HCT116 (cell line): ENCODE data around the gene PNKP. TPM values are rescaled to one million over a fixed set of nuclear protein-coding genes. Genes with fewer than 3 reads are reported as not detected.

ENCODE experiments used
- ATAC-seq: fragments of 200-7000 bp; cut with Tn5 transposase; 2 replicates; pipeline ENCODE4 v1.9.1; 2020; ENCODE audit warnings: mild to moderate bottlenecking, moderate library complexity
- BruUV-seq: library from RNA; stranded (reverse); fragments of 400-500 nt; replicated peaks from 2 replicates; lab custom pipeline; 2021; lab: Mats Ljungman, UMichigan
- CTCF ChIA-PET: fragments of 300-600 bp; sonication (Branson Sonifier 250); formaldehyde crosslinking; loops from one replicate; lab custom pipeline; 2021; ENCODE audit warnings: antibody characterized with exemption; lab: Charles Lee
- POLR2A ChIA-PET: fragments of 300-600, 350-600 bp; sonication (Branson Sonifier 250); formaldehyde crosslinking; loops from one replicate; lab custom pipeline; 2021; ENCODE audit warnings: antibody characterized with exemption; lab: Charles Lee
- RAD21 ChIA-PET, 2 experiments: fragments of 300-600 bp; sonication (Branson Sonifier 250); formaldehyde crosslinking; loops; one replicate each; lab custom pipeline; 2023; ENCODE audit warnings: low total read pairs in 2 of 2; ENCODE audit not compliant: uncharacterized antibody in 2 of 2, unreplicated experiment in 2 of 2, low non-redundant PET in 1 of 2; lab: Charles Lee
- DNase-seq: peaks from one replicate; pipeline ENCODE4 v3.0.0-alpha.2; 2010; ENCODE audit warnings: low read depth, low spot score
- H2AFZ ChIP-seq: fragments of 200-600 bp; shearing (Covaris generic), sonication (generic); 2 replicates; pipeline ENCODE4 v1.6.1; 2017; ENCODE audit warnings: low read depth, mixed run types, mixed read lengths, antibody characterized with exemption, low read length; ENCODE audit not compliant: poor library complexity, severe bottlenecking
- H3K27ac ChIP-seq: 2 replicates; pipeline ENCODE4 v1.5.1; 2012; ENCODE audit warnings: low read depth, low read length
- H3K27me3 ChIP-seq: fragments of 200-600 bp; sonication (generic); 2 replicates; pipeline ENCODE4 v1.6.1; 2016; ENCODE audit warnings: mixed run types, low read length, mixed read lengths; ENCODE audit not compliant: insufficient read depth
- H3K36me3 ChIP-seq, 2 experiments: fragments of 200-500 bp in 1 of 2; fragments of 200-600 bp in 1 of 2; sonication (Bioruptor generic) in 1 of 2; sonication (generic) in 1 of 2; 2 replicates each; pipeline versions ENCODE4 v1.5.1 to v1.6.1; 2014 to 2016; ENCODE audit warnings: low read length in 2 of 2, inconsistent platforms in 1 of 2, mixed read lengths in 1 of 2, mixed run types in 1 of 2; ENCODE audit not compliant: insufficient read depth in 2 of 2, control insufficient read depth in 1 of 2
- H3K4me1 ChIP-seq, 2 experiments: fragments of 200-600 bp in 1 of 2; sonication (generic) in 1 of 2; 2 replicates each; pipeline versions ENCODE4 v1.5.1 to v1.6.1; 2012 to 2017; ENCODE audit warnings: low read length in 2 of 2, inconsistent platforms in 1 of 2, mild to moderate bottlenecking in 1 of 2, mixed read lengths in 1 of 2, mixed run types in 1 of 2, moderate library complexity in 1 of 2; ENCODE audit not compliant: insufficient read depth in 2 of 2, control insufficient read depth in 1 of 2
- H3K4me2 ChIP-seq: fragments of 200-600 bp; sonication (generic); 2 replicates; pipeline ENCODE4 v1.6.1; 2017; ENCODE audit warnings: mixed run types, low read length, mixed read lengths
- H3K4me3 ChIP-seq, 2 experiments: fragments of 200-600 bp in 1 of 2; sonication (generic) in 1 of 2; replicated peaks in 1 of 2; 2 replicates each; pipeline ENCODE4 v1.5.1; 2011 to 2016; ENCODE audit warnings: low read length in 2 of 2, control low read depth in 1 of 2, low read depth in 1 of 2, mild to moderate bottlenecking in 1 of 2, mixed read lengths in 1 of 2, mixed run types in 1 of 2
- H3K79me2 ChIP-seq: fragments of 200-600 bp; sonication (generic); 2 replicates; pipeline ENCODE4 v1.6.1; 2017; ENCODE audit warnings: mild to moderate bottlenecking, mixed run types, low read length, moderate library complexity, mixed read lengths; ENCODE audit not compliant: insufficient read depth
- H3K9ac ChIP-seq: fragments of 200-600 bp; sonication (generic); 2 replicates; pipeline ENCODE4 v1.6.1; 2016; ENCODE audit warnings: low read length, mixed read lengths
- H3K9me2 ChIP-seq: fragments of 200-600 bp; sonication (generic), shearing (Covaris generic); 2 replicates; pipeline ENCODE4 v1.6.1; 2017; ENCODE audit warnings: mixed run types, mild to moderate bottlenecking, moderate library complexity; ENCODE audit not compliant: insufficient read depth
- H3K9me3 ChIP-seq, 2 experiments: fragments of 200-500 bp in 1 of 2; fragments of 200-600 bp in 1 of 2; sonication (Bioruptor generic) in 1 of 2; sonication (generic) in 1 of 2; 2 replicates each; pipeline ENCODE4 v1.6.1; 2014 to 2017; ENCODE audit warnings: low read length in 2 of 2, mixed read lengths in 2 of 2, inconsistent platforms in 1 of 2, low read depth in 1 of 2, mild to moderate bottlenecking in 1 of 2, mixed run types in 1 of 2, moderate library complexity in 1 of 2; ENCODE audit not compliant: control insufficient read depth in 1 of 2, insufficient read depth in 1 of 2
- H4K20me1 ChIP-seq: fragments of 200-600 bp; sonication (generic), shearing (Covaris generic); 2 replicates; pipeline ENCODE4 v1.6.1; 2017; ENCODE audit warnings: mixed run types, mild to moderate bottlenecking, moderate library complexity; ENCODE audit not compliant: insufficient read depth
- CTCF ChIP-seq, 3 experiments: fragments of 200-600 bp in 1 of 3; sonication (generic) in 1 of 3; IDR thresholded peaks in 2 of 3; conservative IDR thresholded peaks in 1 of 3; 2 replicates each; pipeline ENCODE4 v1.5.1; 2012 to 2017; ENCODE audit warnings: low read depth in 2 of 3, low read length in 2 of 3, antibody characterized with exemption in 1 of 3, borderline replicate concordance in 1 of 3, control low read depth in 1 of 3, mild to moderate bottlenecking in 1 of 3, mixed read lengths in 1 of 3, mixed run types in 1 of 3, moderate library complexity in 1 of 3; ENCODE audit not compliant: insufficient read depth in 1 of 3
- ELF1 ChIP-seq: IDR thresholded peaks from 2 replicates; pipeline ENCODE4 v1.6.1; 2012; ENCODE audit warnings: low read depth, borderline replicate concordance
- EZH2 ChIP-seq: fragments of 200-600 bp; sonication (generic); IDR thresholded peaks from 2 replicates; pipeline ENCODE4 v1.6.1; 2017; ENCODE audit warnings: antibody characterized with exemption, mixed run types
- EZH2phosphoT487 ChIP-seq: fragments of 200-600 bp; IDR thresholded peaks from 2 replicates; pipeline ENCODE4 v1.6.1; 2018; ENCODE audit warnings: antibody characterized with exemption, borderline replicate concordance
- FOSL1 ChIP-seq: IDR thresholded peaks from 2 replicates; pipeline ENCODE4 v1.6.1; 2012; ENCODE audit warnings: low read depth
- SIN3A ChIP-seq: IDR thresholded peaks from 2 replicates; pipeline ENCODE4 v1.6.1; 2012; ENCODE audit warnings: low read depth
- YY1 ChIP-seq: IDR thresholded peaks from 2 replicates; pipeline ENCODE4 v1.6.1; 2011; ENCODE audit warnings: low read length, low read depth, moderate library complexity, mild to moderate bottlenecking; ENCODE audit not compliant: insufficient replicate concordance; ENCODE audit errors: extremely low read depth
- ZNF274 ChIP-seq: fragments of 200-500 bp; sonication (Bioruptor generic); IDR thresholded peaks from 2 replicates; pipeline ENCODE4 v1.6.1; 2014; ENCODE audit warnings: mild to moderate bottlenecking, low read depth, low read length, inconsistent platforms
- intact Hi-C: fragments of 100-400 bp; cut with micrococcal nuclease; formaldehyde crosslinking; loops from 2 replicates; pipeline ENCODE4 v1.10.0; 2022
- total RNA-seq: library from RNA; stranded (reverse); gene quantifications from one replicate; pipeline ENCODE4 v1.2.1, GENCODE V29; 2021; ENCODE audit not compliant: unreplicated experiment
- TF ChIP-seq, protein P1 (sequence below): IDR thresholded peaks from 2 replicates; pipeline ENCODE4 v1.6.1; 2012

Gene PNKP
- total RNA-seq, 1 experiment from 2014 or later = 129 TPM

- DNase-seq (no peak), ATAC-seq (no peak; the same call in 1 of the 2 replicates)
- Histone ChIP-seq H3K27ac (no peak overlapping the region), H3K4me3 (no peak overlapping the region), H3K79me2 (peaks cover 89% of the 10 kb centered on the region), H3K9me2 (no peaks in the 10 kb centered on the region), H3K9me3 (no peaks in the 10 kb centered on the region), H3K36me3 (peaks cover 34 to 57% of the 10 kb centered on the region in 2 experiments), H3K4me1 (no peaks in the 10 kb centered on the region), H3K27me3 (no peaks in the 10 kb centered on the region), H3K4me2 (no peak overlapping the region), H2AFZ (no peak overlapping the region), H4K20me1 (no peaks in the 10 kb centered on the region), H3K9ac (no peak overlapping the region)
- intact Hi-C loops = no loop called here
- no TSS peak for BruUV-seq
- TF ChIP-seq CTCF (IDR thresholded peaks at IDR 0.05 in 2 of 3, conservative IDR thresholded peaks at IDR 0.05 in 1 of 3; ENCODE audit: borderline replicate concordance in 1 of 3, insufficient read depth in 1 of 3, low read depth in 2 of 3, low read length in 2 of 3) (0 out of 6 replicates have a peak, but pooled peaks of 1 of the 3 experiments have one; percentile 7), EZH2 (no peak)
- CTCF ChIA-PET = no interaction called here
- RAD21 ChIA-PET = no interaction called here
- POLR2A ChIA-PET = no interaction called here
Observed at GRCh38 chr19:49912965-49913685, 45.7 kb upstream of the PNKP start.

GRCh38 chr19:49911381-49912145, 44.2 kb upstream of the PNKP start:
- Histone ChIP-seq H2AFZ (no peak overlapping the region), H3K79me2 (peaks cover 73% of the 10 kb centered on the region), H3K9me2 (no peaks in the 10 kb centered on the region), H4K20me1 (no peaks in the 10 kb centered on the region), H3K4me2 (no peak overlapping the region), H3K4me1 (no peaks in the 10 kb centered on the region), H3K4me3 (no peak overlapping the region), H3K27ac (no peak overlapping the region), H3K36me3 (peaks cover 35 to 60% of the 10 kb centered on the region in 2 experiments), H3K27me3 (no peaks in the 10 kb centered on the region), H3K9ac (no peak overlapping the region), H3K9me3 (no peaks in the 10 kb centered on the region)
- TF ChIP-seq FOSL1 = no peak
- no peak for TF ChIP-seq CTCF (IDR thresholded peaks at IDR 0.05 in 2 of 3, conservative IDR thresholded peaks at IDR 0.05 in 1 of 3; ENCODE audit: borderline replicate concordance in 1 of 3, insufficient read depth in 1 of 3, low read depth in 2 of 3, low read length in 2 of 3)
- no peak for TF ChIP-seq EZH2phosphoT487
- TF ChIP-seq ZNF274 = no peak
- no peak for TF ChIP-seq SIN3A
- no peak for TF ChIP-seq ELF1
- TF ChIP-seq, protein P1, sequence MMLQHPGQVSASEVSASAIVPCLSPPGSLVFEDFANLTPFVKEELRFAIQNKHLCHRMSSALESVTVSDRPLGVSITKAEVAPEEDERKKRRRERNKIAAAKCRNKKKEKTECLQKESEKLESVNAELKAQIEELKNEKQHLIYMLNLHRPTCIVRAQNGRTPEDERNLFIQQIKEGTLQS = no peak
- TF ChIP-seq EZH2 = no peak
- no peak for TF ChIP-seq YY1
- ATAC-seq = no peak
- intact Hi-C loops = no loop called here
- BruUV-seq = no TSS peak
- DNase-seq = no peak
- RAD21 ChIA-PET = no interaction called here
- POLR2A ChIA-PET = no interaction called here
- CTCF ChIA-PET = interaction anchor here (0.7 kb wide), 1 partner anchor 106 kb away, joined by 3 read pairs; no protein-coding TSS in a partner anchor
